Measurements from ENCODE around the gene HMBS. TPM values are rescaled to one million over a fixed set of nuclear protein-coding genes. Genes with fewer than 3 reads are reported as not detected.
"Not testable (repeated sequence)": the region's sequence is repeated elsewhere in the genome, so short reads cannot be mapped to it uniquely, and the experiment has no call there.

The HMBS gene
- total RNA-seq, 2 donors from 2014 or later = 18.0 to 53.9 TPM

DNA sequence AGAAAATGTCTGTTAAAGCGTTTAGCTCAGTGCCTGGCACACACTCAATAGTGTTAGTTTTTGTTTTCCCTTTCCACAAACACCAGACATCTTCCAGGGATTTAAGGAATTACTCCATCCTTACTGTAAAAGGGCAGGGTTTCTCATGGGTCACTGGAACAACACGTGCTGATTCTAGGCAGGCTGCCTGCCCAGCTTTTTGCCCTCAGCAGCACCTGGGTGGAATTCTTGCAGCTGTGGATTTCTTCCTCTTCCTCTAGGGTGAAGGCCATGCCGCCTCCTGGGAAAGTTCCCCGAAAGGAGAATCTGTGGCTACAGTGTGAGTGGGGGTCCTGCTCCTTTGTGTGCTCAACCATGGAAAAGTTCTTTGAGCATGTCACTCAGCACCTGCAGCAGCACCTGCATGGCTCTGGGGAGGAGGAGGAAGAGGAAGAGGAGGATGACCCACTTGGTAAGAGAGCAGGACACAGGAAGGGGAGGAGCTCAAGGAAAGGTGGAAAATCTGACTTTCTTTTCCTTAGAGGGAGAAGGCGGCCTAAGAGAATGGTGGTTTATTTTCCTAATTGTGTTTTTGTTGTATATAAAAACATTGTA lies 42.1 kb downstream of the HMBS start:
- peaks cover 15 to 16% of the 10 kb centered on the region in 2 donors for H3K4me1 Mint-ChIP-seq (ENCODE audit: low read depth in 2 of 2)
- H3K27ac Mint-ChIP-seq = peak overlapping the region in 1 of 2 donors; percentile 69
- no peaks in the 10 kb centered on the region for H3K9me3 Mint-ChIP-seq
- H3K27me3 Mint-ChIP-seq = no peaks in the 10 kb centered on the region
- no peak for ATAC-seq
- no peak for DNase-seq (ENCODE audit: low spot score)
- H3K4me3 Mint-ChIP-seq = no peak overlapping the region
- H3K36me3 Mint-ChIP-seq = no peaks in the 10 kb centered on the region

DNA sequence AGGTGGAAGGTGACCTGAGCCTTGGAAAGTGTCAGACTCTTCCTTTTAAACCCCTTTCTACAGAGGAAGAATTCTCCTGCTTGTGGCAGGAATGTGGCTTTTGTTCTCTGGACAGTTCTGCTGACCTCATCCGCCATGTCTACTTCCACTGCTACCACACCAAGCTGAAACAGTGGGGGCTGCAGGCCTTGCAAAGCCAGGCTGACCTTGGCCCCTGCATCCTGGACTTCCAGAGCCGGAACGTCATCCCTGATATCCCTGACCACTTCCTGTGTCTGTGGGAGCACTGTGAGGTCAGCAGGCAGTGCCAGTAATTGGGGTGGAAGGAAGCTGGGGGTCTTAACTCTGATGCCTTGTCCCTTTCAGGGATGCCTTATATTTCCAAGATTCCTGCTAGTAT lies 46.0 kb downstream of the HMBS start:
- no peaks in the 10 kb centered on the region for H3K27me3 Mint-ChIP-seq
- H3K9me3 Mint-ChIP-seq = no peaks in the 10 kb centered on the region

DNA sequence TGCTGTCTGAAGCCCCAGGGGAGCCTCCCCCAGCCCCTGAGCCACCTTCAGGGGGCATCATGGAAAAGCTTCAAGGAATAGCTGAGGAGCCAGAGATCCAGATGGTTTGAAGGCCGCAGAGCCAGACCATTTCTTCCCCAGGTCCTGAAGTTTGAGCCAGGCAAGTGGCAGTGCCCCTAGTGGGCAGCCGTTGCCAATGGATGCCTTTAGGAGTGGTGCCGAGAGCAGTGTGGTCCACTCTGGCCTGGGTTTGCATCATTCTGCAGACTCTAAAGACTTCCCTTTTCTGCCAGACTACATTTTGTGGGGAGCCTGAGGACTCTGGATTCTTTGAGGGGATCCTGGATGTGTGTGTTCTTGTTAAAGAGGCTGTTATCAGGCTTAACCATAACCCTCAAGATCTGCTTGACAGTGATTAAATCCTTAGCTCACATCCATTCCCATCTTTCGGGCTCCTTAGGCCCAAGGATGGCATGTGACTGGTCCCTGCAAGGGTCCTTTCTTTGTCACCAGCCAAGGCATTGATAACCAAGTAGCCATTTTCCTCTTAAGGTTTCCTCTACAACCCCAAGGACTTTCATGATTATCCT lies 49.8 kb downstream of the HMBS start:
- H3K36me3 Mint-ChIP-seq = peaks cover 12% of the 10 kb centered on the region
- no peak overlapping the region for H3K27ac Mint-ChIP-seq
- H3K27me3 Mint-ChIP-seq = peaks cover 8 to 12% of the 10 kb centered on the region in 2 donors
- ATAC-seq (no peak), DNase-seq (ENCODE audit: low spot score) (no peak)
- H3K4me3 Mint-ChIP-seq = no peak overlapping the region
- H3K9me3 Mint-ChIP-seq = no peaks in the 10 kb centered on the region
- H3K4me1 Mint-ChIP-seq (ENCODE audit: low read depth in 2 of 2) = peaks cover 0 to 2% of the 10 kb centered on the region in 2 donors

More for the DNA sequence above, 46.0 kb downstream of the HMBS start:
- no peak for DNase-seq (ENCODE audit: low spot score)
- Mint-ChIP-seq H3K4me3 (no peak overlapping the region), H3K36me3 (peaks cover 12% of the 10 kb centered on the region), H3K4me1 (ENCODE audit: low read depth in 2 of 2) (peaks cover 0 to 6% of the 10 kb centered on the region in 2 donors), H3K27ac (no peak overlapping the region)
- no peak for ATAC-seq

DNA sequence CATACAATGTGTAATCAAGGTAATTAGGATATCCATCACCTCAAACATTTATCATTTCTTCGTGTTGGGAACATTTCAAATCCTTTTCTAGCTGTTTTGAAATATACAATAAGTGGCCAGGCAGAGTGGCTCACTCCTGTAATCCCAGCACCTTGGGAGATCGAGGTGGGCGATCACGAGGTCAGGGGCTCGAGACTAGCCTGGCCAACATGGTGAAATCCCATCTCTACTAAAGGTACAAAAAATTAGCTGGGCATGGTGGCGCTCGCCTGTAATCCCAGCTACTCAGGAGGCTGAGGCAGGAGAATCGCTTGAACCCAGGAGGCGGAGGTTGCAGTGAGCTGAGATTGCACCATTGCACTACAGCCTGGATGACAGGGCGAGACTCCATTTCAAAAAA lies 54.6 kb downstream of the HMBS start:
- H3K4me1 Mint-ChIP-seq (ENCODE audit: low read depth in 2 of 2); ATAC-seq; H3K36me3 Mint-ChIP-seq; H3K4me3 Mint-ChIP-seq; H3K9me3 Mint-ChIP-seq; DNase-seq (ENCODE audit: low spot score); H3K27ac Mint-ChIP-seq: not testable (repeated sequence)
- H3K27me3 Mint-ChIP-seq = peaks cover 18 to 20% of the 10 kb centered on the region in 2 donors

Other genes with a start within 250 kb of the HMBS start
- 1 to 10 TPM; 3.1 to 6.3 TPM for gene CXCR5, start 201.0 kb upstream of the HMBS start, total RNA-seq
- gene BCL9L, start 159.0 kb upstream of the HMBS start, total RNA-seq = 10 to 100 TPM; 33.5 to 62.2 TPM
- 1 to 10 TPM in 1 of 2 donors, under 1 TPM in 1; 0.64 to 1.1 TPM for gene UPK2, start 128.6 kb upstream of the HMBS start, total RNA-seq
- not detected for gene FOXR1, start 113.1 kb upstream of the HMBS start, total RNA-seq
- gene CENATAC, start 86.7 kb upstream of the HMBS start, total RNA-seq = 10 to 100 TPM; 53.4 to 97.8 TPM
- gene RPS25, start 66.5 kb upstream of the HMBS start, total RNA-seq = 100 to 1,000 TPM; 711 to 875 TPM
- 10 to 100 TPM; 76.3 to 82.3 TPM for gene TRAPPC4, start 66.1 kb upstream of the HMBS start, total RNA-seq
- gene SLC37A4, start 54.0 kb upstream of the HMBS start, total RNA-seq = 10 to 100 TPM; 20.3 to 32.6 TPM
- 100 to 1,000 TPM; 259 to 333 TPM for gene HYOU1, start 27.7 kb upstream of the HMBS start, total RNA-seq
- gene VPS11, start 17.1 kb upstream of the HMBS start, total RNA-seq = 10 to 100 TPM; 34.7 to 42.0 TPM
- 10 to 100 TPM; 51.9 to 96.2 TPM for gene DPAGT1, start 17.0 kb downstream of the HMBS start, total RNA-seq
- gene C2CD2L, start 22.5 kb downstream of the HMBS start, total RNA-seq = 10 to 100 TPM; 37.9 to 58.4 TPM
- 10 to 100 TPM; 33.4 to 49.5 TPM for gene HINFP, start 36.7 kb downstream of the HMBS start, total RNA-seq
- gene ABCG4, start 64.2 kb downstream of the HMBS start, total RNA-seq = not detected
- 10 to 100 TPM; 13.0 to 14.1 TPM for gene NLRX1, start 83.8 kb downstream of the HMBS start, total RNA-seq
- under 1 TPM in 1 of 2 donors, not detected in 1; 0.64 TPM for gene NHERF4, start 100.6 kb downstream of the HMBS start, total RNA-seq
- gene CBL, start 121.5 kb downstream of the HMBS start, total RNA-seq = 10 to 100 TPM; 29.1 to 50.5 TPM
- 1 to 10 TPM in 1 of 2 donors, under 1 TPM in 1; 0.74 to 1.7 TPM for gene MCAM, start 232.2 kb downstream of the HMBS start, total RNA-seq
- 10 to 100 TPM; 16.6 to 32.5 TPM for gene RNF26, start 249.6 kb downstream of the HMBS start, total RNA-seq

Data from natural killer cell treated with Interleukin-12 subunit alpha and Interleukin-12 subunit beta and Interleukin-15 and Interleukin-18, amount 100 ng/mL, for 72 hours (primary cell).